H1 (cell line): ENCODE data around the gene RAPGEF5. TPM values are rescaled to one million over a fixed set of nuclear protein-coding genes. Genes with fewer than 3 reads are reported as not detected.

ENCODE experiments used
- CTCF ChIA-PET: fragments of 300-600 bp; sonication (Branson Sonifier 250); formaldehyde crosslinking; loops from one replicate; lab custom pipeline; 2021; ENCODE audit not compliant: partially characterized antibody; lab: Charles Lee
- POLR2A ChIA-PET: fragments of 300-600 bp; sonication (Branson Sonifier 250); formaldehyde crosslinking; loops from one replicate; lab custom pipeline; 2021; ENCODE audit warnings: inconsistent platforms; ENCODE audit not compliant: partially characterized antibody; lab: Charles Lee
- DNase-seq, 2 experiments: peaks; one replicate each; pipeline versions ENCODE4 v3.0.0 to v3.0.0-alpha.2; 2010 to 2022; ENCODE audit warnings: low spot score in 2 of 2, low read depth in 1 of 2, mixed read lengths in 1 of 2
- FAIRE-seq: peaks from 2 replicates; lab custom pipeline; 2011; peaks lifted over from hg19 to GRCh38; lab: Jason Lieb, UNC
- H2AFZ ChIP-seq: 2 replicates; pipeline ENCODE4 v1.8.1; 2012; ENCODE audit warnings: low read length, inconsistent platforms
- H2AK5ac ChIP-seq: 2 replicates; pipeline ENCODE4 v1.6.1; 2013; ENCODE audit warnings: low read depth, low read length
- H2BK120ac ChIP-seq: replicated peaks from 2 replicates; pipeline ENCODE3; 2013; ENCODE audit warnings: low read depth, low read length, inconsistent platforms
- H2BK12ac ChIP-seq: 2 replicates; pipeline ENCODE4 v1.6.1; 2013; ENCODE audit warnings: low read depth, low read length
- H2BK15ac ChIP-seq: 2 replicates; pipeline ENCODE4 v1.6.1; 2013; ENCODE audit warnings: low read length
- H2BK20ac ChIP-seq: 2 replicates; pipeline ENCODE4 v1.6.1; 2013; ENCODE audit warnings: low read length
- H2BK5ac ChIP-seq: 2 replicates; pipeline ENCODE4 v1.6.1; 2013; ENCODE audit warnings: low read depth, low read length
- H3K14ac ChIP-seq: 2 replicates; pipeline ENCODE4 v1.6.1; 2013; ENCODE audit warnings: inconsistent platforms; ENCODE audit not compliant: insufficient read length
- H3K18ac ChIP-seq: 2 replicates; pipeline ENCODE4 v1.6.1; 2013; ENCODE audit warnings: low read length; ENCODE audit errors: extremely low read depth
- H3K23ac ChIP-seq: 2 replicates; pipeline ENCODE4 v1.6.1; 2013; ENCODE audit warnings: inconsistent platforms; ENCODE audit not compliant: insufficient read length
- H3K23me2 ChIP-seq: 2 replicates; pipeline ENCODE4 v1.6.1; 2013; ENCODE audit warnings: low read depth, low read length
- H3K27ac ChIP-seq: 2 replicates; pipeline ENCODE4 v1.6.1; 2011; ENCODE audit warnings: low read depth, low read length, inconsistent platforms
- H3K27me3 ChIP-seq, 4 experiments: replicated peaks in 1 of 4; 1 replicate in 1 of 4; 2 replicates in 3 of 4; pipeline versions ENCODE4 v1.6.1 to v1.8.1; 2011 to 2013; ENCODE audit warnings: low read length in 3 of 4, mild to moderate bottlenecking in 3 of 4, inconsistent platforms in 2 of 4, mixed read lengths in 2 of 4, moderate library complexity in 1 of 4; ENCODE audit not compliant: control insufficient read depth in 3 of 4, insufficient read depth in 3 of 4; ENCODE audit errors: extremely low read depth in 1 of 4
- H3K36me3 ChIP-seq, 4 experiments: 2 replicates each; pipeline versions ENCODE4 v1.6.1 to v1.8.1; 2011 to 2013; ENCODE audit warnings: mild to moderate bottlenecking in 4 of 4, low read length in 3 of 4, moderate library complexity in 2 of 4, control low read depth in 1 of 4, inconsistent platforms in 1 of 4; ENCODE audit not compliant: insufficient read depth in 4 of 4, control insufficient read depth in 2 of 4
- H3K4ac ChIP-seq: replicated peaks from 2 replicates; pipeline ENCODE3; 2013; ENCODE audit warnings: low read length, low read depth, mixed read lengths, inconsistent platforms; ENCODE audit not compliant: insufficient read length
- H3K4me1 ChIP-seq, 4 experiments: replicated peaks in 1 of 4; 1 replicate in 1 of 4; 2 replicates in 3 of 4; pipeline versions ENCODE4 v1.6.1 to v1.8.1; 2011 to 2013; ENCODE audit warnings: low read length in 3 of 4, inconsistent platforms in 2 of 4, mixed read lengths in 1 of 4; ENCODE audit not compliant: insufficient read depth in 4 of 4, control insufficient read depth in 3 of 4
- H3K4me2 ChIP-seq, 2 experiments: 2 replicates each; pipeline versions ENCODE4 v1.6.1 to v1.8.1; 2011 to 2013; ENCODE audit warnings: low read depth in 2 of 2, low read length in 2 of 2, control low read depth in 1 of 2, inconsistent platforms in 1 of 2, mild to moderate bottlenecking in 1 of 2; ENCODE audit not compliant: insufficient read depth in 1 of 2
- H3K4me3 ChIP-seq, 4 experiments: fragments of 200-600, 300-600 bp in 1 of 4; sonication (generic), shearing (Covaris generic), sonication (Bioruptor Twin) in 1 of 4; 2 replicates each; pipeline versions ENCODE4 v1.5.1 to v1.8.1; 2011 to 2016; ENCODE audit warnings: low read length in 4 of 4, low read depth in 3 of 4, control low read depth in 2 of 4, inconsistent platforms in 2 of 4, mild to moderate bottlenecking in 2 of 4, mixed read lengths in 1 of 4, moderate library complexity in 1 of 4; ENCODE audit not compliant: insufficient read depth in 2 of 4; ENCODE audit errors: extremely low read depth in 1 of 4
- H3K56ac ChIP-seq: replicated peaks from 2 replicates; pipeline ENCODE3; 2013; ENCODE audit warnings: low read depth, mild to moderate bottlenecking, mixed read lengths, low read length, inconsistent platforms; ENCODE audit not compliant: insufficient read length
- H3K79me1 ChIP-seq: 2 replicates; pipeline ENCODE4 v1.6.1; 2013; ENCODE audit warnings: low read depth, low read length, control low read depth
- H3K79me2 ChIP-seq, 2 experiments: 2 replicates each; pipeline versions ENCODE4 v1.6.1 to v1.8.1; 2012 to 2013; ENCODE audit warnings: low read length in 2 of 2, mild to moderate bottlenecking in 2 of 2, inconsistent platforms in 1 of 2; ENCODE audit not compliant: insufficient read depth in 2 of 2, control insufficient read depth in 1 of 2
- H3K9ac ChIP-seq, 4 experiments: replicated peaks in 1 of 4; 1 replicate in 1 of 4; 2 replicates in 3 of 4; pipeline versions ENCODE4 v1.6.1 to v1.8.1; 2011 to 2013; ENCODE audit warnings: low read depth in 3 of 4, low read length in 3 of 4, control low read depth in 2 of 4, mild to moderate bottlenecking in 2 of 4, moderate library complexity in 2 of 4, inconsistent platforms in 1 of 4; ENCODE audit errors: extremely low read depth in 1 of 4
- H3K9me3 ChIP-seq, 2 experiments: 2 replicates each; pipeline versions ENCODE4 v1.6.1 to v1.8.1; 2012 to 2013; ENCODE audit warnings: mild to moderate bottlenecking in 2 of 2, moderate library complexity in 2 of 2, control low read depth in 1 of 2, inconsistent platforms in 1 of 2, low read depth in 1 of 2, low read length in 1 of 2, mixed read lengths in 1 of 2; ENCODE audit not compliant: insufficient read depth in 2 of 2
- H4K20me1 ChIP-seq, 2 experiments: replicated peaks in 1 of 2; 2 replicates each; pipeline versions ENCODE3 to v1.8.1; 2011 to 2013; ENCODE audit warnings: inconsistent platforms in 2 of 2, low read length in 2 of 2, mild to moderate bottlenecking in 1 of 2; ENCODE audit not compliant: insufficient read depth in 2 of 2, control insufficient read depth in 1 of 2
- H4K5ac ChIP-seq: 2 replicates; pipeline ENCODE4 v1.6.1; 2013; ENCODE audit warnings: low read length, low read depth, mixed read lengths, inconsistent platforms; ENCODE audit not compliant: insufficient read length
- H4K8ac ChIP-seq: 2 replicates; pipeline ENCODE4 v1.8.0; 2013; ENCODE audit warnings: mild to moderate bottlenecking, moderate library complexity, low read length, inconsistent platforms; ENCODE audit not compliant: insufficient read depth; ENCODE audit errors: extremely low read depth
- H4K91ac ChIP-seq: replicated peaks from 2 replicates; pipeline ENCODE3; 2013; ENCODE audit warnings: low read length, mixed read lengths, inconsistent platforms; ENCODE audit not compliant: insufficient read length
- ASH2L ChIP-seq: fragments of 200-600, 300-600 bp; sonication (generic); IDR thresholded peaks from one replicate; pipeline ENCODE4 v1.7.1; 2017; ENCODE audit warnings: low read length
- EGR1 ChIP-seq: IDR thresholded peaks from 2 replicates; pipeline ENCODE4 v1.6.1; 2011; ENCODE audit warnings: low read depth, low read length, borderline replicate concordance
- WGBS, 2 experiments: shearing (Covaris generic) in 1 of 2; methylation state at CpG; one replicate each; pipeline versions ENCODE4 v1.1.6 to v1.1.7; 2013 to 2015; ENCODE audit warnings: low lambda C conversion rate in 2 of 2, mixed read lengths in 2 of 2, inconsistent platforms in 1 of 2, low coverage in 1 of 2, missing lambda C conversion rate in 1 of 2; ENCODE audit not compliant: insufficient replicate concordance in 2 of 2, insufficient coverage in 1 of 2, insufficient read length in 1 of 2; ENCODE audit errors: extremely low coverage in 1 of 2, missing lambda C conversion rate in 1 of 2; 5-methylcytosine and 5-hydroxymethylcytosine counted together
- polyA plus RNA-seq, 7 experiments: library from polyadenylated mRNA; depleted of rRNA in 3 of 7; stranded (reverse) in 5 of 7; unstranded in 2 of 7; fragments of >200 nt in 5 of 7; fragments of 200-250 nt in 2 of 7; gene quantifications; 1 replicate in 5 of 7; 2 replicates in 1 of 7; 4 replicates in 1 of 7; pipeline versions ENCODE4 v1.2.1 to v1.2.3, GENCODE V29; 2011 to 2013; ENCODE audit warnings: missing spikeins in 2 of 7, mixed read lengths in 2 of 7
- total RNA-seq: library from RNA; stranded (reverse); fragmentation: NEBNext Ultra II Directional; extraction: Animal tissue kit (Norgen Biotek cat#: 25700); gene quantifications from 2 replicates; pipeline ENCODE4 v1.2.1, GENCODE V29; 2021

The RAPGEF5 gene
- total and polyA plus RNA-seq, 2 of the 8 experiments (the other 6 are each of a cell fraction or from before 2014, with no cell fraction given), result 4.4 to 22.9 TPM

- Histone ChIP-seq H3K4ac (no peak overlapping the region), H2BK15ac (no peak overlapping the region), H3K14ac (no peak overlapping the region), H3K4me1 (no peaks in the 10 kb centered on the region), H3K79me1 (no peaks in the 10 kb centered on the region), H3K56ac (no peak overlapping the region), H3K27me3 (no peaks in the 10 kb centered on the region), H2AFZ (no peak overlapping the region), H2BK20ac (no peak overlapping the region), H4K5ac (no peak overlapping the region), H2BK5ac (no peak overlapping the region), H3K9ac (no peak overlapping the region), H2BK120ac (no peak overlapping the region), H4K8ac (no peak overlapping the region), H4K20me1 (no peaks in the 10 kb centered on the region), H3K23me2 (no peaks in the 10 kb centered on the region), H3K18ac (no peak overlapping the region), H3K79me2 (no peaks in the 10 kb centered on the region), H3K27ac (no peak overlapping the region), H3K4me2 (no peak overlapping the region), H2BK12ac (no peak overlapping the region), H3K9me3 (no peaks in the 10 kb centered on the region), H4K91ac (no peak overlapping the region), H2AK5ac (no peak overlapping the region), H3K36me3 (no peaks in the 10 kb centered on the region), H3K23ac (no peak overlapping the region), H3K4me3 (no peak overlapping the region)
- no peak for DNase-seq
- 78% methylated on average over 1 of the region's 1 CpG; no CpG with 5 or more reads in 1 of the 2 experiments for WGBS, 2 experiments
- no peak for FAIRE-seq
- ChIA-PET POLR2A (no interaction called here), CTCF (no interaction called here)
- no peak for TF ChIP-seq ASH2L
- TF ChIP-seq EGR1, result no peak
- TF ChIP-seq, all 59 proteins: peak for 0
These were observed 29.9 kb upstream of the RAPGEF5 start for GRCh38 chr7:22386865-22387264.
